ENCODE data around the gene TRIM17. TPM values are rescaled to one million over a fixed set of nuclear protein-coding genes. Genes with fewer than 3 reads are reported as not detected.
"Not testable (repeated sequence)": the region's sequence is repeated elsewhere in the genome, so short reads cannot be mapped to it uniquely, and the experiment has no call there.

The TRIM17 gene
- total RNA-seq, 2 donors from 2014 or later = 2.0 to 2.2 TPM

GRCh38 chr1:228440761-228441500 is 24.3 kb upstream of the TRIM17 start:
- no peak overlapping the region for H3K27ac Mint-ChIP-seq
- ATAC-seq (no peak), DNase-seq (ENCODE audit: low spot score) (no peak)
- H3K27me3 Mint-ChIP-seq = peaks cover 39 to 47% of the 10 kb centered on the region in 2 donors
- no peaks in the 10 kb centered on the region for H3K36me3 Mint-ChIP-seq
- no peak overlapping the region for H3K4me3 Mint-ChIP-seq
- H3K4me1 Mint-ChIP-seq (ENCODE audit: low read depth in 2 of 2) = peaks cover 8 to 10% of the 10 kb centered on the region in 2 donors
- no peaks in the 10 kb centered on the region for H3K9me3 Mint-ChIP-seq

DNA sequence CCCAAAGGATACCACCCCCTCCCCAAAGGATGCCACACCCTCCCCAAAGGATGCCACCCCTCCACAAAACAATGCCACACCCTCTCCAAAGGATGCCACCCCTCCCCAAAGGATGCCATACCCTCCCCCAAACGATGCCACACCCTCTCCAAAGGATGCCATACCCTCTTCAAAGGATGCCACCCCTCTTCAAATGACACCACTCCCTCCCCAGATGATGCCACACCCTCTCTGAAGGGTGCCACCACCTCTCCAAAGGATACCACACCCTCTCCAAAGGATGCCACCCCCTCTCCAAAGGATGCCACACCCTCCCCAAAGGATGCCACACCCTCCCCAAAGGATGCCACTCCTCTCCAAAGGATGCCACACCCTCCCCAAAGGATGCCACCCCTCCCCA is 21.6 kb upstream of the TRIM17 start:
- Mint-ChIP-seq H3K27ac (no peak overlapping the region), H3K4me3 (no peak overlapping the region), H3K4me1 (ENCODE audit: low read depth in 2 of 2) (no peaks in the 10 kb centered on the region), H3K27me3 (peaks cover 33 to 35% of the 10 kb centered on the region in 2 donors), H3K36me3 (no peaks in the 10 kb centered on the region), H3K9me3 (no peaks in the 10 kb centered on the region)
- no peak for DNase-seq (ENCODE audit: low spot score)
- no peak for ATAC-seq

DNA sequence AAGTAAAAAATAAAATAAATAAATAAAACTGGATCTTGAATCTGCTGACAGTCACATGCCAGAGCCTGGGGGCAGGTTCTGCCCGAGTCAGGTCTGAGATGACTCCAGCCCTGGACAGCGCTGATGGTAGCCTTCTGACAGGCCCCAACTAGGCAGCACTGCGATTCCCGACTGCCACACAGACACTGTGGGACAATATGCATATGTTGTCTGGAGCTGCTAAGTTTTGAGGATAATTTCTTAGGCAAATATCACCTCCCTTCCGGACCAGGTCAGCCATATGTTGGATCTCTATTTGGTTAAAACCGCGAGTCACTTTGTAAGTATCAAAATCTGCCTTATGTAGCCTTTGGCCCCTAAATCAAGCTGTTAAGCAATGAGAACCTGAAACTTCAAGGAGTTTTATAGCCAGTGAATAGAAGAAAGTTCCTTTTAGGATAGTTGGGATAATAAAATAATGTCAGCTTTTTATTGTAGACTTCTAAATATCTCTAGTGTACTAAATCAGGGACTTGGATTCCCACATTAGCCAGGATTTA is 20.8 kb upstream of the TRIM17 start:
- no peaks in the 10 kb centered on the region for H3K4me1 Mint-ChIP-seq (ENCODE audit: low read depth in 2 of 2)
- H3K36me3 Mint-ChIP-seq = no peaks in the 10 kb centered on the region
- H3K9me3 Mint-ChIP-seq = no peaks in the 10 kb centered on the region
- DNase-seq (ENCODE audit: low spot score) (no peak), ATAC-seq (no peak)
- H3K27me3 Mint-ChIP-seq = peaks cover 33 to 35% of the 10 kb centered on the region in 2 donors
- H3K4me3 Mint-ChIP-seq = no peak overlapping the region
- H3K27ac Mint-ChIP-seq = no peak overlapping the region

- H3K4me1 Mint-ChIP-seq (ENCODE audit: low read depth in 2 of 2) = no peaks in the 10 kb centered on the region
- DNase-seq (ENCODE audit: low spot score) (no peak), ATAC-seq (no peak)
- no peak overlapping the region for H3K4me3 Mint-ChIP-seq
- H3K27ac Mint-ChIP-seq = no peak overlapping the region
- peaks cover 20 to 25% of the 10 kb centered on the region in 2 donors for H3K27me3 Mint-ChIP-seq
- no peaks in the 10 kb centered on the region for H3K9me3 Mint-ChIP-seq
- H3K36me3 Mint-ChIP-seq = no peaks in the 10 kb centered on the region
Observed at GRCh38 chr1:228434689-228435088, 18.0 kb upstream of the TRIM17 start.

GRCh38 chr1:228433337-228434053 is 16.8 kb upstream of the TRIM17 start:
- H3K36me3 Mint-ChIP-seq; H3K4me1 Mint-ChIP-seq (ENCODE audit: low read depth in 2 of 2); ATAC-seq; H3K4me3 Mint-ChIP-seq; H3K9me3 Mint-ChIP-seq; H3K27ac Mint-ChIP-seq; DNase-seq (ENCODE audit: low spot score): not testable (repeated sequence)
- peaks cover 15 to 17% of the 10 kb centered on the region in 2 donors for H3K27me3 Mint-ChIP-seq

GRCh38 chr1:228430243-228430642 is 13.6 kb upstream of the TRIM17 start:
- ATAC-seq (no peak), DNase-seq (ENCODE audit: low spot score) (no peak)
- Mint-ChIP-seq H3K9me3 (no peaks in the 10 kb centered on the region), H3K4me3 (no peak overlapping the region), H3K36me3 (no peaks in the 10 kb centered on the region), H3K27ac (no peak overlapping the region), H3K4me1 (ENCODE audit: low read depth in 2 of 2) (no peaks in the 10 kb centered on the region), H3K27me3 (peaks cover 8 to 13% of the 10 kb centered on the region in 2 donors)

GRCh38 chr1:228429698-228430097 is 13.0 kb upstream of the TRIM17 start:
- no peak overlapping the region for H3K27ac Mint-ChIP-seq
- no peaks in the 10 kb centered on the region for H3K4me1 Mint-ChIP-seq (ENCODE audit: low read depth in 2 of 2)
- no peak overlapping the region for H3K4me3 Mint-ChIP-seq
- no peak for DNase-seq (ENCODE audit: low spot score)
- ATAC-seq = no peak
- H3K27me3 Mint-ChIP-seq = peaks cover 2 to 9% of the 10 kb centered on the region in 2 donors
- H3K36me3 Mint-ChIP-seq = no peaks in the 10 kb centered on the region
- no peaks in the 10 kb centered on the region for H3K9me3 Mint-ChIP-seq

- H3K27me3 Mint-ChIP-seq = peaks cover 0 to 7% of the 10 kb centered on the region in 2 donors
- ATAC-seq (no peak), DNase-seq (ENCODE audit: low spot score) (no peak)
- no peak overlapping the region for H3K27ac Mint-ChIP-seq
- no peak overlapping the region for H3K4me3 Mint-ChIP-seq
- no peaks in the 10 kb centered on the region for H3K9me3 Mint-ChIP-seq
- H3K36me3 Mint-ChIP-seq = no peaks in the 10 kb centered on the region
- H3K4me1 Mint-ChIP-seq (ENCODE audit: low read depth in 2 of 2) = no peaks in the 10 kb centered on the region
Observed at GRCh38 chr1:228429007-228429406, 12.3 kb upstream of the TRIM17 start.

DNA sequence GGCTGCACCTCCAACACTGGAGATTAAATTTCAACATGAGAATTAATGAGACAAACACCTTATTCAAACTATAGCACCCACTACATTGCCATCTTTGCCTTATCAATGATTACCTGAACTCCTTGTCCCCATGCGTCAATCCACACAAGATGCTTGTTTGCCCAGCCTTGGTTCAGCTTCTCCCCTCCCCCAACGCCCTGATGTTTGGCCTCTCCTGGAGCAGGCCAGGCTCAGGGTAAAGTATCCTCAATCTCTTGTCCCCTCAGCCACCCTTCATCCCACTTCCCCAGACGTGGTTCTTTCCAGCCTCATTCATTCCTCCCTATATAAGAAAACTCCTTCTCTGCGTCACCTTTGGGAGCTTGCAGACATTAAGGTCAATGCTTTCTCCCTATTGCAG is 11.8 kb upstream of the TRIM17 start:
- H3K9me3 Mint-ChIP-seq = no peaks in the 10 kb centered on the region

DNA sequence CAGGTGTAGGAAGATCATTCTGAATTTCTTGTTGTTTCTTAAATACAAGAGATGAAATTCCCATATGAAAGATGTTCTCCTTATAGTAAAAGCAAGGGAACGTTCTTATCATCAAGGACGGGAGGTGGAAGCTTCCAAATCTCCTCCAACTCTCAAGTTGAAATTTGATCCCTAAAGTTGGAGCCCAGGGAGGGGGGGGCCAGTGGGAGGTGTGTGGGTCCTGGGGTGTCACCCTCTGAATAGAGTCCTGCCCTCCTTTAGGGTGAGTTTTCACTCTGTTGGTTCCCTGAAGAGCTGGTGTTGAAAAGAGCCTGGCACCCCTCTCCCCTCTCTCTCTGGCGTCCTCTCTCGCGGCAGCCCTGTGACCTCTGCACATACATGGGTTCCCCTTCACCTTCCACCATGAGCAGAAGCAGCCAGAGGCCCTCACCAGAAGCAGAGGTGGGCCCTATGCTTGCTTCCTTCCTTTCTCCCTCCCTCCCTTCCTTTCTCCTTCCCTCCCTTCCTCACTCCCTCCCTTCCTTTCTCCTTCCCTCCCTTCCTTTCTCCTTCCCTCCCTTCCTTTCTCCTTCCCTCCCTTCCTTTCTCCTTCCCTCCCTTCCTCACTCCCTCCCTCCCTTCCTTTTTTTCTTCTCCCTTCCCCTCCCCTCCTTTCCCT is 10.0 kb upstream of the TRIM17 start:
- H3K27me3 Mint-ChIP-seq = no peaks in the 10 kb centered on the region
- no peak overlapping the region for H3K27ac Mint-ChIP-seq
- H3K9me3 Mint-ChIP-seq = no peaks in the 10 kb centered on the region
- H3K4me3 Mint-ChIP-seq = no peak overlapping the region
- H3K4me1 Mint-ChIP-seq (ENCODE audit: low read depth in 2 of 2) = no peaks in the 10 kb centered on the region
- DNase-seq (ENCODE audit: low spot score) (no peak), ATAC-seq (no peak)
- H3K36me3 Mint-ChIP-seq = no peaks in the 10 kb centered on the region

More for the DNA sequence above, 11.8 kb upstream of the TRIM17 start:
- no peaks in the 10 kb centered on the region for H3K4me1 Mint-ChIP-seq (ENCODE audit: low read depth in 2 of 2)
- DNase-seq (ENCODE audit: low spot score) = no peak
- no peak for ATAC-seq
- no peak overlapping the region for H3K27ac Mint-ChIP-seq
- no peaks in the 10 kb centered on the region for H3K36me3 Mint-ChIP-seq
- H3K27me3 Mint-ChIP-seq = peaks cover 0 to 3% of the 10 kb centered on the region in 2 donors
- no peak overlapping the region for H3K4me3 Mint-ChIP-seq

GRCh38 chr1:228424685-228425660 is 8.3 kb upstream of the TRIM17 start:
- Mint-ChIP-seq H3K36me3 (no peaks in the 10 kb centered on the region), H3K27me3 (no peaks in the 10 kb centered on the region), H3K27ac (no peak overlapping the region), H3K9me3 (no peaks in the 10 kb centered on the region), H3K4me1 (ENCODE audit: low read depth in 2 of 2) (no peaks in the 10 kb centered on the region), H3K4me3 (no peak overlapping the region)
- ATAC-seq (no peak), DNase-seq (ENCODE audit: low spot score) (peak; percentile 48)

GRCh38 chr1:228423404-228424053 is 6.9 kb upstream of the TRIM17 start:
- Mint-ChIP-seq H3K36me3 (no peaks in the 10 kb centered on the region), H3K27ac (no peak overlapping the region), H3K4me1 (ENCODE audit: low read depth in 2 of 2) (no peaks in the 10 kb centered on the region), H3K27me3 (no peaks in the 10 kb centered on the region), H3K4me3 (no peak overlapping the region), H3K9me3 (no peaks in the 10 kb centered on the region)
- ATAC-seq (no peak), DNase-seq (ENCODE audit: low spot score) (no peak)

Data from natural killer cell treated with Interleukin-12 subunit alpha and Interleukin-12 subunit beta and Interleukin-15 and Interleukin-18, amount 100 ng/mL, for 72 hours (primary cell).